Germinal center (tissue), 1 donor: ENCODE data around the gene ABHD16A.

Source experiments
- DNase-seq: peaks from one replicate; pipeline ENCODE4 v3.0.0; 2012; ENCODE audit warnings: mixed read lengths, low spot score

ABHD16A gene

DNA sequence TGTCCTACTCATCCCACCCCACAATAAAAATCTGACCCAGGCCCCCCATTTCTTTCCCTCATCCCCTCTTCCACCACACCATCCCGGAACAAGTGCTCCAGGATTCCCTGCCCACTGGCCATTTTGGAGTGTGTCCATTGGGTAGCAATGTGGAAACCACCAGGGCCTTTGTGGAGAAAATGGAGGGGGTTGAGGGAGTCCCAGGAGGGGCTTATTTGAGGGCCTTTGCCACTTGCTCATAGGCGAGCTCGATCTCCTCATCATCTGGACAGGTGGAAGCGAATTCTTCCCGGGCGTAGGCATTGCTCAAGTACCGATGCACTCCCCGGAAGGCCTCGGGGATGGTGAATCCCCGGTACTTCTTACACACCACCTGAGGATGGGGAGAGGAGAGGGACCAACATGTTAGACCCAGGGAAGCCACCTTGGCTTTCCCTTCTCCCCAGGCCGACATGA is 27.5 kb upstream of the ABHD16A start:
- no peak for DNase-seq

- DNase-seq = peak; percentile 86
Observed at GRCh38 chr6:31729979-31730630, 27.0 kb upstream of the ABHD16A start.

- DNase-seq = peak; percentile 81
Observed at GRCh38 chr6:31729515-31729978, 26.4 kb upstream of the ABHD16A start.

GRCh38 chr6:31728767-31729514 is 25.8 kb upstream of the ABHD16A start, which contains the start of gene DDAH2:
Gene DDAH2 (minus strand): TSS chr6:31729299. CDS start chr6:31729161, 138 bp downstream.
- no peak for DNase-seq

DNA sequence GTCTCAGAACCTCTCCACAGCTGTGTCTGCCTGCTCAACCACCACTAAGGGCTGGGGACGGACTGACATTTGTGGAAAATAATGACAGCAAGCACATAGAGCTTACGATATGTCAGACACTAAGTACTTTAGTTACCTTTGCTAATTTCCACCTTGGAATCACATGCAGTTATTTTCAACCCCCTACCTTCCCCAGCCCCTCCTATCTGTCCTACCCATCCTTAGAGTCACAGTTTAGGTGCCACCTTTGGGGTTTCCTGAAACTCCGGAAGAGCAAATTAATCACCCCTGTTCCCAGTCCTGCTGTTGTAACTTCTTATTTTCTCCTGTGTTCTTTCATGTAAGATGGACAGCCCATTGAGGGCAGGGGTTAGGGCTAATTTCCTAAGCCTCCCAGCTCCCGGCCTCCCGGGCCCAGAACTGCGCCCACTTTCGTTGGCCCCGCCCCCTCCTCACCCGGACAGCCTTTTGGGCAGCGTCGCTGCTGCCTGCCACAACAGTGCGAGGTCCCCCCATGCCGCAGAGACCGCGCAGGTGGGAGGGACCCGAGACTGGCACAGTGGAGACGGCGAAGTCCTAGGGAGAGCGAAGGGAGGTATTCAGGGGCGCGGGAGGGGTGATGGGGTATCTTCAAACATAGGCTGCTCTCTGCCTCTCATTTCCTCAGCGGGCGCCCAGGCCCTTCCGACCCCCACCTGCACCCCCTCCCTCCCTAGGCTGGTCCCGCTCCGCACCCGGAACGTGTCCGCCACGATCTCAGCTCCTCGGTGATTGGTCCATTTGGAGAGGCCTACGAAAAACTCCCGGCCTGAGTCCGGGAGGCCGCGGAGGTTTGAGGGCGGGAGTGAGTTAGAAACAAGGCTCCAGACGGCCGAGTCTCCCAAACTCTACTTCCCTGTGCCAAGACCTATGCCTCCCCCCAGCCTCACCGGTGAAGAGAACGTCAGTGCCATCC is 24.9 kb upstream of the ABHD16A start:
- peak; percentile 88 for DNase-seq

DNA sequence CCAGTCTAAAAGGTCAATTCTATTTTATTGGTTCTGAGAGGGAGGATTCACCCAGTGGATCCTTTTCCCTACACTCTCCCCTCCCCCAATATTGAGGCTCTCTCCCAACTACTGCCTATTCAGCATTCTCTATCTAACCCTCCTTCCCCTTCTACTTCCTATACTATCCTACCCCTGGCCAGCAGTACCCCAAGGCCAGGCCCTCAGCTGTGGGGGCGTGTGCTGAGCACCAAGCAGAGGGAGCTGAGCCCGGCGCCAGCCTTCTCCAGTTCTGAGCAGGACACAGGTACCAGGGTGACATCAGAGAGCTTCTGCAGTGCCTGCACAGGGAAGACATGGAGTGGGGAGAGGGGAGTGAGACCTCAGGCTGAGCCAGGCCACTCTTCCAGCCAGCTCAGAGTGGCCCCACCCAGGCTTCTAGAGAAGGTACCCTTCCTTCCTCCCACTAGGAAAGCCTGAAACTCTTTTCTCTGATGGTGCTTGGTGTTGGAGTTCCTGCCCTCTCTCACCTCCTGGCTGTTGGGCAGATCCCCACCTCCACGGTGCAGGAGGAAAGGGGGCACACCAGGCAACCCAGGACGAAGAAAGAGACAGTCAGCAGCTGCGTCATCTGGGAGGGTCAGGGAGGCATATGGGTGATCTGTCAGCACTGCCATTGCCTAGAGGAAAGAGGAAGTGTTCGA is 24.1 kb upstream of the ABHD16A start:
- DNase-seq = no peak

DNA sequence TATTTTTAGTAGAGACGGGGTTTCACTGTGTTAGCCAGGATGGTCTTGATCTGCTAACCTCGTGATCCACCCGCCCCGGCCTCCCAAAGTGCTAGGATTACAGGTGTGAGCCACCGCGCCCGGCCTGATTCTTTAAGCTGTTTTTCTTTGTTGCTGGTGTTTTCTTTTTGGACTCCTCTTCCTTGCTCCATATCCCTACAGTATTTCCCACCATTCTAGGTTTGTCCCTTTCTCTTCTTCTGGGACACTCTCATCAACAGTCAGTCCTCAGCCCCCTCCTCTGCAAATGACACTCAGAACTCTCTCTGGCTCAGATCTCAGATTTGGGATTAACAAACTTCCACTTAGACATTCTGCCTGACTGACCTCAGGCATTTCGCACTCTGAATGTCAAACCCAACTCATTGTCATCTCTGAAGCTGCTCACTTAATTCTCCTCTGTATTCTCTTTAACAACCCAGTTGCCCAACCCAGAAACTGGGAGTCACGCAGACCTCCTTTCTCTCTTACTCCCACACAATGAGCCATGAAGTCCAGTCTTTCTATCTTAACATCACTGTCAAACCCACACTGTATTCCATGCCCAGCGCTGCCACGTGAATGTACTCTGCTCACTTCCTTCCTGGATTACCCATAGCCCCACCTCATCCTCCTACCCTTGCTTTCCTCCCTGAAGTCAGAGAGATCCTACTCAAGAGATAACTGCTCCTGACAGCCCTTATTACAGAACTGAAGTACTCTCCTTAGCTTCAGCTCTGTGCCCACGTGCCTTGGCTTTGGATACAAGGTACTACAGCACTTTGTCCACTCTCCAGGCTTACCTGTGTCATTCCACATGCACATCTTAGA is 22.6 kb upstream of the ABHD16A start:
- no peak for DNase-seq

DNA sequence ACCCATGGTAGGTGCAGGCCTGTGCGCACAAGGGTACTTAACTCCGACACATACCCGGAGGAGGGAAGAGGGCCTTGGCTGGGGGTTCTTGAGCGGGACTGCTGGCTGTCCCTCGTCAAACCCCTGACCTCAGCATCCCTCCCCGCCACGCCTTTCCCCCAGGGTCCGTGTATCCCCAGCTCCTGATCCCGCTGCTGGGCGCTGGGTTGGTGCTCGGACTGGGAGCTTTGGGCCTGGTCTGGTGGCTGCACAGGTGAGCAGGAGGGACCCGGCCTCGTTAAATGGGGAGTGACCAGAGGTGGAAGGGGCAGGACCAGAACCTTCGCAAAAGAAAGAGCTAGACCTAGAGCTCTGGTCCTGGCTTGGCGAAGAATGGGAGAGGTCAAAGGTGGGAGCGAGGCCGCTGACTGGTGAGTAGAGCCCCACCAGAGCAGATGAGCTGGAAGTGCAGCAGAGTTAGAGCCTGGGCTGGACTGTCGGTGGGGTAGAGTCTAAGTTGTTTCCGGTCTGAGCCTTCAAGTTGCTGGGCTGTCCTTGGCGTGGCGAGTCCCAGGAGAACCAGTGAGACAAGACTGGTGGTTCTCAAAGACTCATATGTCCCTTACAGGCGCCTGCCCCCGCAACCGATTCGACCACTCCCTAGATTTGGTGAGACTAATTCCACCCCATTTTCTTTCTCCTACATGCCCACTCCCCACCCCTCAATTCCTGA is 21.0 kb upstream of the ABHD16A start:
- DNase-seq = no peak

GRCh38 chr6:31723245-31723979 is 20.3 kb upstream of the ABHD16A start, which contains the start of gene MPIG6B:
Gene MPIG6B (plus strand): TSS chr6:31723373. CDS start chr6:31723384, 11 bp downstream.
- DNase-seq = no peak

DNA sequence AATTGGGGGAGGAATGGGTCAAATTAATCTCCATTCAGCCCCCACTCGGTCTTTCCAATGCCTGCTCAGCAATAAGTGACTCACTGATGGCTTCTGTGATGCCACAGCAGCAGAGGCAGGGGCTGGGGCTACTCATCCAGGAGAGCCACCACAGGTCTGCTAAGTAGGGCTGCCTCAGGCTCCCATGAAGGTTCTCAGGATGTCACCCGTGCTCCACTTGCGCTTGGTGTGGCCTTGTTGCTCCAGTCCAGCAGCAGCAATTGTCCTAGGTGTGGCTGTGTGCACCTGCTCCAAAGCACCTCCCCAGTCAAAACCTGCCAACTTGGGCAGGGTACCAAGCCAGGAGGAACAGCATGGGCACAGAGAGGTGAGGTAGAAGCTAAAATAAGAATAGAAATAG is 19.0 kb upstream of the ABHD16A start:
- DNase-seq = no peak

GRCh38 chr6:31721351-31722020 is 18.4 kb upstream of the ABHD16A start, which contains the start of gene LY6G6C:
Gene LY6G6C (minus strand): TSS chr6:31721746. CDS start chr6:31721679, 67 bp downstream.
- no peak for DNase-seq

- no peak for DNase-seq
Observed at GRCh38 chr6:31720196-31720770, 17.2 kb upstream of the ABHD16A start.

DNA sequence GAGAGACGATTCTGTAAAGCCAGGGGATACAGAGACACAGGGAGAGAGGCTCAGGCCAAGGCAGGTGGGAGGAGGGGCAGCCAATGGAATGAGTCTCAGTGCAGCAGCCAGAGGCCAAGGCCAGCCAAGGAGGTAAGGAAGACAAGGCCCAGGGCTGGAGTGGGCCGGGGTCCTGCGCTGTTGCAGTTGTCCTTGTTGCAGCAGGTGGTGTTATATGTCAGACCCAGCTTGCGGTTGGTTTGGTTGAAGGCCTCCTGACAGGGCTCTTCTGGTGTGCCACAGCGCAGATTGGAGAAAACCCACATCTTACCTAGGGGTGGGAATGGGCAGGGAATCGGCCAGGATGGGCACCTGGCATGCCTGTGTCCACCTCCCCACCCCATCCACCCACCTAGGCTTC is 15.9 kb upstream of the ABHD16A start:
- no peak for DNase-seq

DNA sequence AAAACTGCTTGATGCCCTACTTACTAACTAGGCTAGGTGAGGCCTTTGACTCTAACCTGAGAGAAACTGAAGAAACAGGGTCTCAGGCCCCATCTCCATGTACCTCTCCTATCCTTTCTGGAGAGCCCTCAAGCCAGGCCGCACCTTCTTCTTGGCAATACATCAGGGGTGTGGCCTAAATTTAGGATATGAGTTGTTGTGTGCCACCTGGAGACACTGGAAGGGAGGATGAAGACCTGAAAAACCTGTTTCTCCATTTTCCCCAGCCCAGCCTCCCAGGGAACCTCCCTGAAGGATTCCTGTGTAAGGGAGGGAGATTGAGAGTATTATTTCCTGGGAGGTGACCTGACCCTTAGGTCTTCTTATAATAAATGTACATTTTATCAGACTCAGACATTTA is 15.1 kb upstream of the ABHD16A start:
- no peak for DNase-seq

GRCh38 chr6:31717499-31718222 is 14.5 kb upstream of the ABHD16A start:
- no peak for DNase-seq

DNA sequence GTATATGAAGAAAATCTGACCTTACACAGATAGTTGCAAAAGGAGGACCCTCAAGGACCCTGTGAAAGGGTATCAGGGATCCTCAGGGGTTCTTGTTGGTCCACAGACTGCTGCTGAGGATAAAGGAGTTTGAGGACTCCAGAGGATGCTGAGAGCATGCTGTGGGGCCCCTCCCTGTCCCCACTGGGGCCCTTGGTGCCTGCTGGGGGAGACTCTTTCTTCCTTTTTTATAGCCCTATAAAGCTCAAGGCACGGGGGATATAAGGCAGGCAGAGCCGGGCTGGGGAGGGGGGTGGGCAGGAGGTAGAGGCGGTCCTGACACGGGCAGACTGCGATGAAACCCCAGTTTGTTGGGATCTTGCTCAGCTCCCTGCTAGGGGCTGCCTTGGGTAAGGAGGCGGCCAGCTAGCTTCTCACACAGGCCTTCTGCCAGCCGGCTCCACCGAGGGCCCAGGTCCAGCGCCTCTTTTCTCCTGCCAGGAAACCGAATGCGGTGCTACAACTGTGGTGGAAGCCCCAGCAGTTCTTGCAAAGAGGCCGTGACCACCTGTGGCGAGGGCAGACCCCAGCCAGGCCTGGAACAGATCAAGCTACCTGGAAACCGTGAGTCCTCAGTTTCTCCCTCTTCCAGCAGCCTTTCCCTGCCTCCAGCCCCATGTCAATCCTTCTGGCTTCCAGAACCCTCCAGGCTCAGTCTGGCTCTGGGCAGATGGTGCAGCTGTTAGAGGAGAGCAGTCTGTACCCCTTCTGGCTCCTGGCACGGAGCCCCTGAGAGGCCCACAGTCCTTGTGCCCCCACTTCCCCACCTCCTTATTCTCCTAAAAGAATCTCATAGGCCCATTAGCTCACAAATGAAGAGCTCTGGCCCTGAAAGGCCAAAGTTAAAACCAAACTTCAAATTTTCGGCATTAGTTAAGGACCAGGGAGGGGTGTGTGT is 12.2 kb upstream of the ABHD16A start, which contains the start of gene LY6G6D:
LY6G6D (plus strand) TSS at position 327 of the 937 bp plus-strand sequence; CDS start at position 335, 8 bp downstream.
- DNase-seq = no peak
